NCI-H1417 (cell line): ENCODE data around the gene GSDMA.
"Not testable (repeated sequence)": the region's sequence is repeated elsewhere in the genome, so short reads cannot be mapped to it uniquely, and the experiment has no call there.

Source experiments
- DNase-seq, 3 experiments: peaks; one replicate each; lab custom pipeline; 2025; lab: John Stamatoyannopoulos, UW

Gene GSDMA

DNA sequence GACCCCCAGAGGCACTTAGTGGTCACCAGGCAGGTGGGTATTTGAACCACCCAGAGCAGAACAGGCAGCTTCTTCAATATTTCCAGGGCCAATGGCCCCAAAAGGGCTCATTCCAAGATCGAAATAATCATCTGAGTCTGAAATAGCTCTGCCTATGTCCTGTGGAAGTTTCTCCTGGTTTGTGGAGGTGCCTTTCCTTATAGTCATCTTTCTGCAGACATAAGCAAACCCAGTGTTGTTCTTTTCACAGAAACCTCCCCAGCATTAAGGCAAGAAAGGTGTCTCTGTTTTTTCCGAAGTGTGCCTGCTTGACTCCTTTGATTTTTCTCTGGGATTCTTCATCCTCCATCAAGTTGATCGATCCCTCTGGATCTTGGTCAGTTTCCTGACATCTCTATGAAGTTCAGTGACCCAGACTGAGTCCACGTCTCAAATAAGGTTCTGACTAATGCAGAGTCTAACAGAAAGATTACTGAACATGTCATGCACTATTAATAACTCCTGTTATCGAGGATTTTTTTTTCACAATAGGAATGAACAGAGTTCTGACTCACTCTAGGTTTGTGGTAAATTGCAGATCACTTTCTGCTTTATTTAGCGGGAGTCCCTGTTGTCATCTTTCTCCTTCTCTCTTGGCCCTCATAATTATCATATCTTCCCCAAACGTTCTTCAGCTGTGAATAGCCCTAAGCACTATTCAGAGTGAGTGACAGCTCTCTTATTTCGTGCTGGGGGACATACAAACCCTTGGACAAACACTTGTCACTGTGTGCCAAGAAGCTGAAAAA, 33.8 kb upstream of the GSDMA start:
- DNase-seq: no peak

DNA sequence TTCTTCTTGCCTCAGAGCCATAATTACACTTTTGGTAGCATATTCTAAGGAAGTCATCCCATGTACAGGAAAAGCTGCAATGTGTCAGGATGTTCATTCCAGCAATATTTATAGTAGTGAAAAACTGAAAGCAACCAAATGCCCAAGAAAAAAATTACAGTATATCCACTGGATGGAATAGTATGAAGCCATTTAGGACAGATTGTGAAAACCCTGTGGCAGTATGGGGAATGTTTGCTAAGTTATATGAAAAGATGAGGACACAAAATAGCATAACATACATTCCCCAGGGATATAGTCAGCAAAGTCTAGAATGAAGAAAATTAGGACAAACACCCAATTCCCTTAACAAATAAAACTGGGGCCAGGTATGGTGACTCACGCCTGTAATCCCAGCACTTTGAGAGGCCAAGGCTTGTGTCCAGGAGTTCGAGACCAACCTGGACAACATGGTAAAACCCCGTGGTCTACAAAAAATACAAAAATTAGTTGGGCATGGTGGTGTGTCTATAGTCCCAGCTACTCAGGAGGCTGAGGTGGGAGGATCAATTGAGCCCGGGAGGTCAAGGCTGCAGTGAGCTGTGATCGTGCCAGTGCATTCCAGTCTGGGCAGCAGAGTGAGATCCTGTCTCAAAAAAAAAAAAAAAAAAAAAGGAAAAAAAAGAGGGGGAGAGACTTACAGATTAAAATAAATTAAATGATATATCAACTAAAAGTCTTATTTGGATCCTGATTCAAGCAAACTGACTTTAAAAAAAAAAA, 33.0 kb upstream of the GSDMA start:
- DNase-seq: no peak

DNA sequence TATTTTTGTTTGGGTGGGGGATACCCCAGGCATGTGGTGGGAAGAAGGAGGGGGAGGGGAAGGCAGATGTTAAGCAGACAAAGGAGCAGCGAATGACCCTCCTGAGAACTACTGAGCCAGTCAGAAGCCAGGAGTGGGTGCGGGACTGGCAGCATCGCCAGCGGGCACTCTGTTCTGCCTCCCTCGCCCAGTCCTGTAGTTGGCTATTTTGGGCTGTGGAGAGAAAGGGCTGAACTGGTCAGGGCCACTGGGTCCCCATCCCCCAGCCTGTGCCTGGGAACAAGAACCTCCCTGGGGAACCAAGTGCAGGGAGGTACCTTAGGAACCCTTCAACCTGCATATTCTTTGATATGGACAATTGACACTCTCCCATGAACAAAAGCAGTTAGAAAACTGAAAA, 28.9 kb upstream of the GSDMA start:
- DNase-seq: no peak

DNA sequence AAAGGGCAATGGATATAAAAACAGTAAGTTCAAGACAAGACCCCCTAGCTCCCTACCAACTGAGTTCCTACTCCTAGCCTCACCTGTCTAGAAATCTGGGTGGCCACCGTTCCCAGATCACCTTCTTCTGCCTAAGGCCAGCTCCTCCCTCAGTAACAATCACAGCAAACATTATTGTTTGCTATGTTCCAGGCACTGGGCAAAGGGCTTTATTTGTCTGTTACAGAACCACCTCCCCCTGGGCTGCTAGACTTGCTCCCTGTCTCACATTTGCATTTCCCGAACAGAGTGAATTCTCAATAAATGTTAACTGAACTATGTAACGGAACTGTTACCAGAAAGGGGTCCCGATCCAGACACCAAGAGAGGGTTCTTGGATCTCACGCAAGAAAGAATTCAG, 28.5 kb upstream of the GSDMA start:
- no peak for DNase-seq

DNA sequence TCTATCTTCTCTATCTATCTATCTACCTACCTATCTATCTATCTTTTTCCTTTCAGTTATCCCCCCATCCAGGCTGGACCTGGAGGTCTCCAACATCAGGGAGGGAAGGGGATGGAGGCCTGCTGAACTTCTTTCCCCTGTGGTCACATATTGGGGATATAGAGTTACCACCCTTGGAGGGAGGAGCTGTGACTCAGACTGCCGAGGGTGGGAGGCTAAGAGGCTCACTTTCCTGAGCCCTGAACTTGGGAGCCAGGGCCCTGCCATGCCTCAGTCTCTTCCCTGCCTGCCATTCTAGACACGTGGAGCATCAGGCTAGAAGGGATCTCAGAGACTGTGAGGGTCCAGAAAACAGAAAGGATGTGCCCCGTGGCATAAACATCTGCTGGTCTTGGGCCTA, 26.9 kb upstream of the GSDMA start:
- no peak for DNase-seq

DNA sequence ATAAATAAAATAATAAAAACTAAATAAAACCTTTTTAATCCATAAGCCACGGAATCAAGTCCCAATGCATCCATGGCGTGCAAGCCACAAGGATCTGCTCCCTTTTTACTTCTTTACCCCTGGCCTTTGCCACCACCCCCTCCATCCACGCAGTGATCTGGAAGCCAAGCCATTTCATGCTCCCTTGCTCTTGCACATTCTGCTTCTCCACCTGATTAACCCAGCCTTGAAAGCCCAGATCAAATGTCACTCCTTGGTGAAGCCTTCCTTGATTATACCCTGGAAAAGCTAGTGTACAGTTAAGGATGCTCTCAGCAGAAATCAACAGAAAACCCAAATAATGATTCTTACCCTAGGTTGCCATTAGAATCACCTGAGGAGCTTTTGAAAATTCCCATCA, 25.4 kb upstream of the GSDMA start:
- DNase-seq: no peak

DNA sequence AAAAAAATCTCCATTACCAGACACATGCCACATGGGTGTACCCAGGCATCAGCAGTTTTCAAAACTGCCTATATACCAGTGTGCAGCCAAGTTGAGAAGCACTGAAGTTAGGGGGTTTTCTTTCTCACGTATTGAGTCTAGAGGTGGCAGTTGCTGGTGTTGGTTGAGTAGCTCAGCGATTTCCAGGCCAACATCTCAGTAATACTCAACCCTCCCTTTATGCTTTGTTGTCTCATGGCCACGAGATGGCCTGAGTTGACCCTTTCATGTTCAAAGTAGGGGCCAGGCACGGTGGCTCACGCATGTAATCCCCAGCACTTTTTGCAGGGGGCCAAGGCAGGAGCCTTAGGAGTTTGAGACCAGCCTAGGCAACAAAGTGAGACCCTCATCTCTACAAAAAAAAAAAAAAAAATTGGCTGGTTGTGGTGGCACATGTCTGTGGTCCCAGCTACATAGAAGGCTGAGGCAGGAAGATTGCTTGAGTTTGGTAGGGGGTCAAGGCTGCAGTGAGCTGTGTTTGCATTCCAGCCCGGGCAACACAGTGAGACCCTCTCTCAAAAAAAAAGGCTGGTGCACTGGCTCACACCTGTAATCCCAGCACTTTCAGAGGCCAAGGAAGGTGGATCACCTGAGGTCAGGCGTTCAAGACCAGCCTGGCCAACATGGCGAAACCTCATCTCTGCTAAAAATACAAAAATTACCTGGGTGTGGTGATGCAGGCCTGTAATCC, 24.5 kb upstream of the GSDMA start:
- DNase-seq: no peak

DNA sequence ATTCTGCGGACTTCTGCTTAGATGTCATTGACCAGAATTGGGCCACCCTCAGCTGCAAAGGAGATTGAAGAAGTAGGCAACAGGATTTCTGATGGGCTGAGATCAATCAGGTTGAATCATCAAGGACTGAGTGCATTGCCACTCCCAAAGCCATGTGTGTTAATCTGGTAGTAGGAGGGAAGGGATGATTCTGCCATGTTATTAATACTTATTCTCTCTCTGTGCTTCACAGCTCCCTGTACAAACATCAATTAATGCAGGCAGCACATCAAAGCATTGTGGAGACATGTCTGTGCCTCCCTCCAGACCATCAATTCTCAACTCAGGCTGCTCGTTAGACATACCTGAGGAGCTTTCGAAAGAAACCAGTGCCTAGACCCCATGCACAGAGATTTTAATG, 23.7 kb upstream of the GSDMA start:
- peak in 1 of 3 experiments; percentile 50 for DNase-seq

DNA sequence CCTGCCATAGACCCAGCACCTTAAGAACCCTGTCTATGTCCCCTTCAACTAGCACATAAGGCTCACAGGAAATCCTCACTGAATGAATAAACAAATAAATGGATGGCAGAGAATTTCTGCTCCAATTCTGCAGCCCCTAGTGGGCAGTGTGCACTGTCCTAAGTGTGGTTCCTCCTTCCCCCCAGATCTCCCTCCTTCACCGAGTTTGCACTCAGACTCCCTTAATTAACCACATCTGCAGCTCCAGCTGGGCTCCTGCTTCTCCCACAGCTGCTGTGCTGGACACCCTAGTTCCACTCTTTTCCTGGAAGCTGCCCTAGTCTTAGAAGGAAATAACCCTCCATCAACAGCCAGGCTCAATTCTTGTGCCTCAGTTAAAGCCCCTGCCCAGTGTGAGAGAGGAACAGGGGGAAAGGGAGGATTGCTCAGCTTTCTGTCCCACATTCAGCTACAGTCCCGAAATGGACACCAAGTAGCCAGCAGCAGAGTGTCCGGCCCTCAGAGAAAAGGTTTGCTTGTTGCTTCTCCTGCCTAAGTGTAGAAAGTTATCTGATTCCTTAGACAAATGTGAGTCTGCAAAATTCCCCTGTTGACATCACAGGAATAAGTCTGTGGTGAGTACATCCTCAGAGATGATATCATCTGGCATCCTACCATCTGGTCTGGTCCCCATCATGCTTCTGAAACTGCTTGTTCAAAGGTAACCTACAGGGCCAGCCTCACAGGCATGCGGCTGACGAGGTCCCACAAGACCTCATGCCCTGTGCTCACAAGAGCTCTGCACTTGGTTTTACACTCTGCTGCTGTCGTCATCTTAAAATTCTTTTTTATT, 23.0 kb upstream of the GSDMA start:
- DNase-seq: peak in 2 of 3 experiments; percentile 14 to 53

DNA sequence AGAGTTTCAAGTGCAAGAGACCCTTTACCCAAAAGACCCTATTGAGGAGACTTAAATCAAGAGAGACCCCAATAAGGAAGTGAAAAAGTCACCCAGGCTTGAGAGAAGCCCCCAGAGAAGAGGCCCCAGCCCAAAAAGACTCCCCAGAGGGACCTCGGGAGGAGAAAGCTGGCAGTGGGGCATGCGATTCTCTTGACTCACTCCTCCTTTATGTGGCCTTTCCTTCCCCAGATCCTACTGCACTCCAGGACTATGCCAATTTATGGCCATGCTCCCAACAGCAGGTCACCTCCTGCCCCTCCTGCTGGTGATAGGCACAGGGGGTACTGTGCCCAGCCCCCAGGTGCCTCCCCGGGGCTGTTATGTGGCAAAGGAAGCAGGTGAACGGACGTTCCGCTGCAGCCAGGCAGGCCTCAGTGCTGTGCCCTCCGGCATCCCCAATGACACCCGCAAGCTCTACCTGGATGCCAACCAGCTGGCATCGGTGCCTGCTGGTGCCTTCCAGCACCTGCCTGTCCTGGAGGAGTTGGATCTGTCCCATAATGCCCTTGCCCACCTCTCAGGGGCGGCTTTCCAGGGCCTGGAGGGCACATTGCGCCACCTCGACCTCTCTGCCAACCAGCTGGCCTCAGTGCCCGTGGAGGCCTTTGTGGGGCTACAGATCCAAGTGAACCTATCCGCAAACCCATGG, 19.0 kb upstream of the GSDMA start:
- DNase-seq: no peak

DNA sequence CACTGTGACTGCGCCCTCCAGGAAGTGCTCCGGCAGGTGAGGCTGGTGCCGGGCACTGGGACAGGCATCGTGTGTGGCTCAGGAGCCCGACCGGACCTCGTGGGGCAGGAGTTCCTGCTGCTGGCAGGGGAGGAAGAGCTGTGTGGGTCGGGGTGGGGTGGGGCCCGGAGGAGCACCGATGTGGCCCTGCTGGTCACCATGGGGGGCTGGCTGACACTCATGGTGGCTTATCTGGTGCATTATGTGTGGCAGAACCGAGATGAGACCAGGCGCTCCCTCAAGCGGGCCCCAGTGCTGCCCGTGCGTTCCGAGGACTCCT, 18.5 kb upstream of the GSDMA start:
- DNase-seq: no peak

DNA sequence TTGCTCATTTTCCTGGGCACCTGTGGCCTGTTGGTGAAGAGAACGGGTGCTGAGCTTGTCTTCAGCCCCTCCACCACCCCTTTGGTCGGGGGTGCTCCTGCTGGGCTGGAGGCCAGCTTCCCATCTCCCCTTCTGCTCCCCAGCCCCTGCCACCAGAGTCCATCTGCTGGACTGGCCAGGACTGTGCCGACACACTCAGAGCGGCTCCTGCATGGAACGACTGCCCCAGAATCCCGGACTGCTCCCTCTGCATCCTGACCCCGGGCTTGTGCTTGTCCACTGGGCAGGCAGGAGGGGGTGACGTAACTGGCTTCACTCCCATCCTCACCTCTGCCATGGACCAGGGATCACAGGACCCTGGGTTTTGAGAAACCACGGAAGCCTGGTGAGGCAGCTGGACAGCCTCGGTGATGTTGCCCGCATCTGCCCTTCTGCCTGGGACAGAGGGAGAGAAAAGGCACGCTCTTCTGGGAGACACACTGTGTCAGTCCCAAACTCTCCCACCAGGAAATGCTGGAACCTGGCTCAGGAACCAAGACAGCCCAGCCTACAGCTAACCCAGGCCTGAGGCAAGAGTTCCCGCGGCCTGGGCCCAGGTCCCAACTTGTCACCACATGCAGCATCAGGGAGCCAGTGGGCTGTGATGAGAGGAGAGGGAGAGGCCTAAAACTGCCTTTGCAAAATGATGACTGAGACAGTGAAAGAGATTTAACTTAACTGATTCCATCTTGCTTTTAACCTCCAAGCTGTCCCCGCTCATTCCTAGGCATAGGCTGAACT, 16.1 kb upstream of the GSDMA start:
- DNase-seq: no peak

DNA sequence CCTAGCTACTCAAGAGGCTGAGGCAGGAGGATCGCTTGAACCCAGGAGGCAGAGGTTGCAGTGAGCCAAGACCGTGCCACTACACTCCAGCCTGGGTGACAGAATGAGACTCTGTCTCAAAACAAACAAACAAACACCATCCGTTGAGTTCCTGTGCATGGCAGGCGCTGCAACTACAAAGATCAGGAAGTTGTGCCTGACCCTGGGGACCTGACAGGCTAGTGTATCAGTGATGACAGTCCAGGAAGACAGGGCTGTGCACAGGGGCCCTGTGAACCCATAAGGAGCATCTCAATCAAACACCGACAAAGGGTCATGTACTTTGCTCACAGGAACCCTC, 14.3 kb upstream of the GSDMA start:
- not testable (repeated sequence) for DNase-seq

DNA sequence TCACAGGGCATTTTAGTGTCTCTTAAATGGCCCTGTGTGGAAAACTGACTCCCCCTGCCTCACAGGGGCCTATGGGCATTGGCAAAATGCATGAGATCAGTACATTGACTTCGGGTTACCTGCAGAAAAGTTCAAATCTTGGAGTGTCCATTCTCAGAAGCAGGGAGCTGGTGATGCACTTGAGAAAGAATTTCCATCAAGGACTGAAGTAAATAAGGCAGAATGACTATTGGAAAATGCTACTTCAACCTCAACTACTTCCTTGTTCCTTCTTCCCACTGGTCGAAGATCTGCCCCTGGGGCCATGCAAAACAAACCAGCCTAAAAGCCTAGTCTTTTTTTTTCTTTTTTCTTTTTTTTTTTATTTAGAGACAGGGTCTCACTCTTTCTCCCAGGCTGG, 13.8 kb upstream of the GSDMA start:
- DNase-seq: no peak

DNA sequence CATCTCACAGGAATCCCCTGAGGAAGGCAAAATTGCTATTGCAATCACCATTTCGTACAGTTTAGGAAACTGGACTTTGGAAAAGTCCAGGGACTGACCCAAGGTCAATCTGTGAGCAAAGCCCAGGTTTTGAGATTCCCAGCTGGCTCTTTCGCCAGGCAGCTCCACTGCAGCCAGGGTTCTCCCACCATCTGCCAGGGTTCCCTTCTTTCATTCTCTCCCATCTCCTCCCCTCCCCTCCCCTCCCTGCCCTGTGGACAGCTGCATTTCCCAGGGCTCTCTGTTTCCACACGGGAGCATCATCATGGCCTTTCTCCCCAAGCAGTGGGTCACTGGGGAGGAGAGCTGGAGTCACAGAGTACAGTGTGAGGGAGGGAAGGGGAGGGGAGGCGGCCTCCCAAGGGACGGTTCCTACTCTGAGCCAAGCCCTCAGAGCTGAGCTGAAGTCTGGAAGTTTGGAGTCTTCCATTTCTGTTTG, 11.9 kb upstream of the GSDMA start:
- peak in 1 of 3 experiments; percentile 10 for DNase-seq

DNA sequence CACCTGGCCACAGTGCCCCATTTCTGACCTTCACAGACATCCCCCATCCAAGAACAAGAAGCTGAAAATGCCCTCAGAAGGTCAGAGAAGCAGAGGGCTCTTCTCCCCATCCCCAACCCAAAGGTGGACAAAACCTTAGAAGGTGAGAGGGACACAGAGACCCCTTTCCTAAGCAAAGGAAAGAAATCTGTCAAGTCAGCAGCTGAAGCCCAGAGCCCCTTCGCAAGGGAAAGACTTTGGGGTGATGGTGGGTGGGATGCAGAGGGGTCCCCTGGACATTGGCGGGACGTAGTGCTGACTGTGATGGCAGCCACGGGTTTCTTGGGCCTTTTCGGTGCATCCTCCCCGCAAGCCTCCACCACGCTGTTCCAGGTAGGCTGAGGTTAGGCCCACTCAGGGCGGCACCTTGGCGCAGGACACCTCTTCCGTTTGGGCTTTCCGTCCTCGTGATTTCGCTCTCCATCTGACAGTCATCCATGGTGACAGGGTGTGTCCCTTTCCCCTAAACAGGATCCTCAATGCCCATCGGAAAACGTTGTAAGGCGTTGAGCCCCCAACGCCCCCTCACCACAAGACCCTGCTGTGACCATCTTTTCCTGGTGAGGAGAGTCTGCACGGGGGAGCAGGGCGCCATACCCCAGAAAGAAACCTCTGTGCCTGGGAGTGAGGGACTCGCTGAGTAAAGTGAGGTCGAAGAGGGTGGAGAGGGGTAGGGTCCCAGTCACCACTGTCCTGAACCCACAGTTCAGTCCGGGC, 10.7 kb upstream of the GSDMA start:
- no peak for DNase-seq

DNA sequence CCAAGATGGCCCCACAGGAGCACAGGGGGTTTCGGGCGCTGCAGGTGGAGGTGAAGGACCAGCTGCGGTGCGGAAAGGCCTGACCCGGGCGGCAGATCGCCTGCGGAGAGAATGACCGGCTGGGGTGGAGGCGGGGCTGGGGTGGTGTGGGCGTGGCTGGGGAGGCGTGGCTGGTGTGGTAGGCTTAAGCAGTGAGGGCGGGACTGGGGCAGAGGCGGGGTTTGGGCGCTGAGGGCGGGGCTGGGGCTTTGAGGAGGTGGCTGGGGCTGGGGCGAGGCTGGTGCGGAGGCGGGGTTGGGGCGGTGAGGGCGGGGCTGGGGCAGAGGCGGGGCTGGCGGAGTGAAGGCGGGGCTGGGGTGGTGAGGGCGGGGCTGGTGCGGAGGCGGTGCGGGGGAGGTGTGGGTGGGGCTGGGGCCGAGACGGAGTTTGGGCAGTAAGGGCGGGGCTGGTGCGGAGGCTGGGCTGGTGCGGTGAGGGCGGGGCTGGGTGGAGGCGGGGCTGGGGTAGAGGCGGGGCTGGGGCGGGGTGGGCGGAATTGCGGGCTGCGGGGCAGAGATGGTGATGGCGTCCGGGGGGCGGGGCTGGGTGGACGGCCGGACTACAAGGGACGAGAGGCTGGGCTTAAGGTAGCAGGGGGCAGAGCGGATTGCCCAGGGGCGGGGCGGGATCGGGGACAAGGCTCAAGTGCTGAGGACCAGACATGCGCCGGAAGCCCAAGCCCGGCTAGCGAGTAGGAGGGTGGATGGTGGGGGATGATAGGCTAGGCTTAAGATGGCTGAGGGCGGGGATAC, 9.9 kb upstream of the GSDMA start:
- peak; percentile 92 to 97 (median 95) for DNase-seq

DNA sequence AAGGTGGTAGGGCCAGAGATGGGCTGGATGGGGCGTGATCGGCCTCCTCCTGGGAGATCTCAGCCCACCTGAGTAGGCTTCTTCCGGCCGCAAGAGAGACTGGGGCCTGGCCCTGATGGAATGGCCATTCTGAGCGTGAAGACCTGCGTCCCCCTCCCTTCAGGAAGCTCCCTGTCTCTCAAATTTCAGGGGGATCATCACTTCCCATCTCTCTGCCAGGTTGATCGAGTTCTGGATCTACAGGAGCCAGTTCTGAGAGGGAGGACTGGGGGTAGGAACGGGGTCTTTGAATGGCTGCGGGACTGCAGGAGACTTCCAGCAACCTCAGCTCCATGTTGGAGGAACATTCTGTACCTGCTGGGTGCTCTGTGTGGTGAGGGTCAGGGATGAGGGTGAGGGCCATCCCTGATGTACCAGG, 9.3 kb upstream of the GSDMA start:
- no peak for DNase-seq

DNA sequence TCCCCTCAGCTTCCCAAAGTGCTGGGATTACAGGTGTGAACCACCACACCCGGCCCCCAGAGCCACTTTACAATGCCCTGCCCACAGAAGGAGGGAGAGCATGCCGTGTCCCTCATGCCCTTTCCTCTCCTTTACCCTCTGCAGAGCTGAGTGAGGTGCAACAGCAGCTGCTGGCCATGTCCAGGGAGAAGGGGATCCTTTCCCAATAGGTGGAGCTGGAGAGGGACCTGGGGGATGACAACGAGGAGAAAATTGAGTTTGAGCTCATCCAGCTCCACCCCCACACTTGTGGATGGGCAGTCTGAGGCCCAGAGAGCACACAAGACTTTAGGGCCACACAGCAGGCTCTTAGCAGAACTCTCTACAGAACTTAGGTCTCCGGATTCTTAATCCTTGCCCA, 7.9 kb upstream of the GSDMA start:
- no peak for DNase-seq
